H1 (cell line): Measurements from ENCODE around the gene ZNF516. TPM values are rescaled to one million over a fixed set of nuclear protein-coding genes. Genes with fewer than 3 reads are reported as not detected.

ENCODE experiments used
- CTCF ChIA-PET: fragments of 300-600 bp; sonication (Branson Sonifier 250); formaldehyde crosslinking; loops from one replicate; lab custom pipeline; 2021; ENCODE audit not compliant: partially characterized antibody; lab: Charles Lee
- POLR2A ChIA-PET: fragments of 300-600 bp; sonication (Branson Sonifier 250); formaldehyde crosslinking; loops from one replicate; lab custom pipeline; 2021; ENCODE audit warnings: inconsistent platforms; ENCODE audit not compliant: partially characterized antibody; lab: Charles Lee
- DNase-seq, 2 experiments: peaks; one replicate each; pipeline versions ENCODE4 v3.0.0 to v3.0.0-alpha.2; 2010 to 2022; ENCODE audit warnings: low spot score in 2 of 2, low read depth in 1 of 2, mixed read lengths in 1 of 2
- FAIRE-seq: peaks from 2 replicates; lab custom pipeline; 2011; peaks lifted over from hg19 to GRCh38; lab: Jason Lieb, UNC
- H2AFZ ChIP-seq: 2 replicates; pipeline ENCODE4 v1.8.1; 2012; ENCODE audit warnings: low read length, inconsistent platforms
- H2AK5ac ChIP-seq: 2 replicates; pipeline ENCODE4 v1.6.1; 2013; ENCODE audit warnings: low read depth, low read length
- H2BK120ac ChIP-seq: replicated peaks from 2 replicates; pipeline ENCODE3; 2013; ENCODE audit warnings: low read depth, low read length, inconsistent platforms
- H2BK12ac ChIP-seq: 2 replicates; pipeline ENCODE4 v1.6.1; 2013; ENCODE audit warnings: low read depth, low read length
- H2BK15ac ChIP-seq: 2 replicates; pipeline ENCODE4 v1.6.1; 2013; ENCODE audit warnings: low read length
- H2BK20ac ChIP-seq: 2 replicates; pipeline ENCODE4 v1.6.1; 2013; ENCODE audit warnings: low read length
- H2BK5ac ChIP-seq: 2 replicates; pipeline ENCODE4 v1.6.1; 2013; ENCODE audit warnings: low read depth, low read length
- H3K14ac ChIP-seq: 2 replicates; pipeline ENCODE4 v1.6.1; 2013; ENCODE audit warnings: inconsistent platforms; ENCODE audit not compliant: insufficient read length
- H3K18ac ChIP-seq: 2 replicates; pipeline ENCODE4 v1.6.1; 2013; ENCODE audit warnings: low read length; ENCODE audit errors: extremely low read depth
- H3K23ac ChIP-seq: 2 replicates; pipeline ENCODE4 v1.6.1; 2013; ENCODE audit warnings: inconsistent platforms; ENCODE audit not compliant: insufficient read length
- H3K23me2 ChIP-seq: 2 replicates; pipeline ENCODE4 v1.6.1; 2013; ENCODE audit warnings: low read depth, low read length
- H3K27ac ChIP-seq: 2 replicates; pipeline ENCODE4 v1.6.1; 2011; ENCODE audit warnings: low read depth, low read length, inconsistent platforms
- H3K27me3 ChIP-seq, 4 experiments: replicated peaks in 1 of 4; 1 replicate in 1 of 4; 2 replicates in 3 of 4; pipeline versions ENCODE4 v1.6.1 to v1.8.1; 2011 to 2013; ENCODE audit warnings: low read length in 3 of 4, mild to moderate bottlenecking in 3 of 4, inconsistent platforms in 2 of 4, mixed read lengths in 2 of 4, moderate library complexity in 1 of 4; ENCODE audit not compliant: control insufficient read depth in 3 of 4, insufficient read depth in 3 of 4; ENCODE audit errors: extremely low read depth in 1 of 4
- H3K36me3 ChIP-seq, 4 experiments: 2 replicates each; pipeline versions ENCODE4 v1.6.1 to v1.8.1; 2011 to 2013; ENCODE audit warnings: mild to moderate bottlenecking in 4 of 4, low read length in 3 of 4, moderate library complexity in 2 of 4, control low read depth in 1 of 4, inconsistent platforms in 1 of 4; ENCODE audit not compliant: insufficient read depth in 4 of 4, control insufficient read depth in 2 of 4
- H3K4ac ChIP-seq: replicated peaks from 2 replicates; pipeline ENCODE3; 2013; ENCODE audit warnings: low read length, low read depth, mixed read lengths, inconsistent platforms; ENCODE audit not compliant: insufficient read length
- H3K4me1 ChIP-seq, 4 experiments: replicated peaks in 1 of 4; 1 replicate in 1 of 4; 2 replicates in 3 of 4; pipeline versions ENCODE4 v1.6.1 to v1.8.1; 2011 to 2013; ENCODE audit warnings: low read length in 3 of 4, inconsistent platforms in 2 of 4, mixed read lengths in 1 of 4; ENCODE audit not compliant: insufficient read depth in 4 of 4, control insufficient read depth in 3 of 4
- H3K4me2 ChIP-seq, 2 experiments: 2 replicates each; pipeline versions ENCODE4 v1.6.1 to v1.8.1; 2011 to 2013; ENCODE audit warnings: low read depth in 2 of 2, low read length in 2 of 2, control low read depth in 1 of 2, inconsistent platforms in 1 of 2, mild to moderate bottlenecking in 1 of 2; ENCODE audit not compliant: insufficient read depth in 1 of 2
- H3K4me3 ChIP-seq, 4 experiments: fragments of 200-600, 300-600 bp in 1 of 4; sonication (generic), shearing (Covaris generic), sonication (Bioruptor Twin) in 1 of 4; 2 replicates each; pipeline versions ENCODE4 v1.5.1 to v1.8.1; 2011 to 2016; ENCODE audit warnings: low read length in 4 of 4, low read depth in 3 of 4, control low read depth in 2 of 4, inconsistent platforms in 2 of 4, mild to moderate bottlenecking in 2 of 4, mixed read lengths in 1 of 4, moderate library complexity in 1 of 4; ENCODE audit not compliant: insufficient read depth in 2 of 4; ENCODE audit errors: extremely low read depth in 1 of 4
- H3K56ac ChIP-seq: replicated peaks from 2 replicates; pipeline ENCODE3; 2013; ENCODE audit warnings: low read depth, mild to moderate bottlenecking, mixed read lengths, low read length, inconsistent platforms; ENCODE audit not compliant: insufficient read length
- H3K79me1 ChIP-seq: 2 replicates; pipeline ENCODE4 v1.6.1; 2013; ENCODE audit warnings: low read depth, low read length, control low read depth
- H3K79me2 ChIP-seq, 2 experiments: 2 replicates each; pipeline versions ENCODE4 v1.6.1 to v1.8.1; 2012 to 2013; ENCODE audit warnings: low read length in 2 of 2, mild to moderate bottlenecking in 2 of 2, inconsistent platforms in 1 of 2; ENCODE audit not compliant: insufficient read depth in 2 of 2, control insufficient read depth in 1 of 2
- H3K9ac ChIP-seq, 4 experiments: replicated peaks in 1 of 4; 1 replicate in 1 of 4; 2 replicates in 3 of 4; pipeline versions ENCODE4 v1.6.1 to v1.8.1; 2011 to 2013; ENCODE audit warnings: low read depth in 3 of 4, low read length in 3 of 4, control low read depth in 2 of 4, mild to moderate bottlenecking in 2 of 4, moderate library complexity in 2 of 4, inconsistent platforms in 1 of 4; ENCODE audit errors: extremely low read depth in 1 of 4
- H3K9me3 ChIP-seq, 2 experiments: 2 replicates each; pipeline versions ENCODE4 v1.6.1 to v1.8.1; 2012 to 2013; ENCODE audit warnings: mild to moderate bottlenecking in 2 of 2, moderate library complexity in 2 of 2, control low read depth in 1 of 2, inconsistent platforms in 1 of 2, low read depth in 1 of 2, low read length in 1 of 2, mixed read lengths in 1 of 2; ENCODE audit not compliant: insufficient read depth in 2 of 2
- H4K20me1 ChIP-seq, 2 experiments: replicated peaks in 1 of 2; 2 replicates each; pipeline versions ENCODE3 to v1.8.1; 2011 to 2013; ENCODE audit warnings: inconsistent platforms in 2 of 2, low read length in 2 of 2, mild to moderate bottlenecking in 1 of 2; ENCODE audit not compliant: insufficient read depth in 2 of 2, control insufficient read depth in 1 of 2
- H4K5ac ChIP-seq: 2 replicates; pipeline ENCODE4 v1.6.1; 2013; ENCODE audit warnings: low read length, low read depth, mixed read lengths, inconsistent platforms; ENCODE audit not compliant: insufficient read length
- H4K8ac ChIP-seq: 2 replicates; pipeline ENCODE4 v1.8.0; 2013; ENCODE audit warnings: mild to moderate bottlenecking, moderate library complexity, low read length, inconsistent platforms; ENCODE audit not compliant: insufficient read depth; ENCODE audit errors: extremely low read depth
- H4K91ac ChIP-seq: replicated peaks from 2 replicates; pipeline ENCODE3; 2013; ENCODE audit warnings: low read length, mixed read lengths, inconsistent platforms; ENCODE audit not compliant: insufficient read length
- FOSL1 ChIP-seq: IDR thresholded peaks from 2 replicates; pipeline ENCODE4 v1.6.1; 2011; ENCODE audit warnings: mild to moderate bottlenecking, low read depth, low read length, moderate library complexity; ENCODE audit not compliant: insufficient read depth
- TAF1 ChIP-seq: IDR thresholded peaks from 2 replicates; pipeline ENCODE4 v1.6.1; 2011; ENCODE audit warnings: mild to moderate bottlenecking, low read depth, low read length
- WGBS, 2 experiments: shearing (Covaris generic) in 1 of 2; methylation state at CpG; one replicate each; pipeline versions ENCODE4 v1.1.6 to v1.1.7; 2013 to 2015; ENCODE audit warnings: low lambda C conversion rate in 2 of 2, mixed read lengths in 2 of 2, inconsistent platforms in 1 of 2, low coverage in 1 of 2, missing lambda C conversion rate in 1 of 2; ENCODE audit not compliant: insufficient replicate concordance in 2 of 2, insufficient coverage in 1 of 2, insufficient read length in 1 of 2; ENCODE audit errors: extremely low coverage in 1 of 2, missing lambda C conversion rate in 1 of 2; 5-methylcytosine and 5-hydroxymethylcytosine counted together
- polyA plus RNA-seq, 7 experiments: library from polyadenylated mRNA; depleted of rRNA in 3 of 7; stranded (reverse) in 5 of 7; unstranded in 2 of 7; fragments of >200 nt in 5 of 7; fragments of 200-250 nt in 2 of 7; gene quantifications; 1 replicate in 5 of 7; 2 replicates in 1 of 7; 4 replicates in 1 of 7; pipeline versions ENCODE4 v1.2.1 to v1.2.3, GENCODE V29; 2011 to 2013; ENCODE audit warnings: missing spikeins in 2 of 7, mixed read lengths in 2 of 7
- total RNA-seq: library from RNA; stranded (reverse); fragmentation: NEBNext Ultra II Directional; extraction: Animal tissue kit (Norgen Biotek cat#: 25700); gene quantifications from 2 replicates; pipeline ENCODE4 v1.2.1, GENCODE V29; 2021

ZNF516 gene
- total and polyA plus RNA-seq, 2 of the 8 experiments (the other 6 are each of a cell fraction or from before 2014, with no cell fraction given), result 7.3 to 17.0 TPM

GRCh38 chr18:76351961-76352581, 143.0 kb downstream of the ZNF516 start:
- H3K23ac ChIP-seq, result no peak overlapping the region
- ChIA-PET POLR2A (no interaction called here), CTCF (interaction anchor here (0.6 kb wide), 2 partner anchors 494 to 1183 kb away, joined by 3 read pairs; no protein-coding TSS in a partner anchor)
- H4K20me1 ChIP-seq, result no peaks in the 10 kb centered on the region
- H2BK120ac ChIP-seq, result no peak overlapping the region
- H4K91ac ChIP-seq, result no peak overlapping the region
- FAIRE-seq, result no peak
- H3K4ac ChIP-seq, result no peak overlapping the region
- WGBS, 2 experiments, result 85% methylated on average over 24 of the region's 24 CpGs; no CpG with 5 or more reads in 1 of the 2 experiments
- H3K9ac ChIP-seq, result no peak overlapping the region
- H2BK5ac ChIP-seq, result no peak overlapping the region
- H3K4me3 ChIP-seq, result no peak overlapping the region
- no peak overlapping the region for H3K56ac ChIP-seq
- H2BK15ac ChIP-seq, result no peak overlapping the region
- H2AFZ ChIP-seq, result no peak overlapping the region
- H3K23me2 ChIP-seq, result no peaks in the 10 kb centered on the region
- no peak overlapping the region for H3K14ac ChIP-seq
- H3K79me2 ChIP-seq, result no peaks in the 10 kb centered on the region
- H3K79me1 ChIP-seq, result no peaks in the 10 kb centered on the region
- no peak overlapping the region for H2BK20ac ChIP-seq
- no peaks in the 10 kb centered on the region for H3K27me3 ChIP-seq
- H3K18ac ChIP-seq, result no peak overlapping the region
- H4K8ac ChIP-seq, result no peak overlapping the region
- H3K4me1 ChIP-seq, result peaks cover 3 to 6% (median 4%) of the 10 kb centered on the region in 4 experiments; a peak in 4 of 7 replicates
- no peak overlapping the region for H2BK12ac ChIP-seq
- no peaks in the 10 kb centered on the region; a peak in 1 of 8 replicates for H3K36me3 ChIP-seq
- no peak for TF ChIP-seq FOSL1
- no peak for TF ChIP-seq TAF1
- no peak overlapping the region for H2AK5ac ChIP-seq
- no peak for DNase-seq
- H3K9me3 ChIP-seq, result no peaks in the 10 kb centered on the region
- no peak overlapping the region for H3K4me2 ChIP-seq
- H4K5ac ChIP-seq, result no peak overlapping the region
- H3K27ac ChIP-seq, result no peak overlapping the region
